ENCODE results near the gene ZBTB5.

Gene ZBTB5

DNA sequence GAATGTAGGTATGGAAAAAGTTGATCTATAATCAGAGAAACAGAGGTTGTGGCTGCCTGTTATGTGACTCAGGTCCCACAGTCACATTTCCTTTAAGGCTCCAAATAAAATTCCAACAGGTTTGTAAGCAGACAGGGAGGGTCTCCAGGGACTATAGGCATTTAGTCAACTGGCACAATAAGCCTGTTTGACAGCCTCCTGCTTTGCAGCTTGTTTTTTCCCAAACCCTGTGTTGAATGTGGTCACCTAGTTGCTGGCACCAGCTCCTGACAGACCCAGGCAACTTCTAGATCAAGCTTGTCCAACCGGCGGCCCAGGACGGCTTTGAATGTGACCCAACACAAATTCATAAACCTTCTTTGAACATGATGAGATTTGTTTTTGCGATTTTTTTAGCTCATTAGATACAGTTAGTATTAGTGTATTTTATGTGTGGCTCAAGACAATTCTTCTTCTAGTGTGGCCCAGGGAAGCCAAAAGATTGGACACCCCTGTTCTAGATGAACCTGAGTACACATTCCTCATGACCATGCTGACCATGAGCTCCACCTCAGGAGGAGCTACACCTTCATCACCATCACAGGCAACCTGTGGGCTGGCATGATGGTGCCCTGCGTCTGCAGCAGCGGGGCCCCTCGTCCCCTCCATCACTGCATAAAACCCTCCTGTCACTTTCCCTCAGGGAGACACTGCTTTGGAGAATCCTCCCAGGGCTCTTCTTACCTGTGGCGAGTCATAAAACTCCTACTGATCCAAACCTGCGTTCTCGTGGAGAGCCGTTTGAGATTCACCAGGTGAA, 58.4 kb downstream of the ZBTB5 start:
- H3K9me3 ChIP-seq (ENCODE audit: insufficient read depth, low read length, severe bottlenecking), result no peaks in the 10 kb centered on the region
- TF ChIP-seq EZH2 (IDR thresholded peaks at IDR 0.05; ENCODE audit: borderline replicate concordance, low read depth, low read length, severe bottlenecking), result no peak
- TF ChIP-seq, protein P1, sequence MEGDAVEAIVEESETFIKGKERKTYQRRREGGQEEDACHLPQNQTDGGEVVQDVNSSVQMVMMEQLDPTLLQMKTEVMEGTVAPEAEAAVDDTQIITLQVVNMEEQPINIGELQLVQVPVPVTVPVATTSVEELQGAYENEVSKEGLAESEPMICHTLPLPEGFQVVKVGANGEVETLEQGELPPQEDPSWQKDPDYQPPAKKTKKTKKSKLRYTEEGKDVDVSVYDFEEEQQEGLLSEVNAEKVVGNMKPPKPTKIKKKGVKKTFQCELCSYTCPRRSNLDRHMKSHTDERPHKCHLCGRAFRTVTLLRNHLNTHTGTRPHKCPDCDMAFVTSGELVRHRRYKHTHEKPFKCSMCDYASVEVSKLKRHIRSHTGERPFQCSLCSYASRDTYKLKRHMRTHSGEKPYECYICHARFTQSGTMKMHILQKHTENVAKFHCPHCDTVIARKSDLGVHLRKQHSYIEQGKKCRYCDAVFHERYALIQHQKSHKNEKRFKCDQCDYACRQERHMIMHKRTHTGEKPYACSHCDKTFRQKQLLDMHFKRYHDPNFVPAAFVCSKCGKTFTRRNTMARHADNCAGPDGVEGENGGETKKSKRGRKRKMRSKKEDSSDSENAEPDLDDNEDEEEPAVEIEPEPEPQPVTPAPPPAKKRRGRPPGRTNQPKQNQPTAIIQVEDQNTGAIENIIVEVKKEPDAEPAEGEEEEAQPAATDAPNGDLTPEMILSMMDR (IDR thresholded peaks at IDR 0.05; ENCODE audit: borderline replicate concordance, extremely low read depth, low read length, poor library complexity, severe bottlenecking), result no peak
- ATAC-seq (ENCODE audit: insufficient read depth, low read depth) (no peak), DNase-seq (no peak)
- H4K20me1 ChIP-seq (ENCODE audit: insufficient read depth, low read length), result no peaks in the 10 kb centered on the region
- no peaks in the 10 kb centered on the region for H3K79me2 ChIP-seq (ENCODE audit: insufficient read depth, low read length)
- H3K4me3 ChIP-seq (ENCODE audit: low read depth in 1 of 2, low read length in 2 of 2), result no peak overlapping the region
- no peaks in the 10 kb centered on the region for H3K36me3 ChIP-seq (ENCODE audit: insufficient read depth, low read length)
- no peaks in the 10 kb centered on the region for H3K27me3 ChIP-seq (ENCODE audit: insufficient read depth, low read length, poor library complexity)
- H3K27ac ChIP-seq (ENCODE audit: low read length), result no peak overlapping the region
- H3K9ac ChIP-seq (ENCODE audit: low read depth, low read length), result no peak overlapping the region
- H2AFZ ChIP-seq (ENCODE audit: low read depth, low read length), result no peak overlapping the region
- no peaks in the 10 kb centered on the region for H3K4me1 ChIP-seq (ENCODE audit: insufficient read depth, low read length)
- no peak overlapping the region for H3K4me2 ChIP-seq (ENCODE audit: insufficient read depth, low read length)

DNA sequence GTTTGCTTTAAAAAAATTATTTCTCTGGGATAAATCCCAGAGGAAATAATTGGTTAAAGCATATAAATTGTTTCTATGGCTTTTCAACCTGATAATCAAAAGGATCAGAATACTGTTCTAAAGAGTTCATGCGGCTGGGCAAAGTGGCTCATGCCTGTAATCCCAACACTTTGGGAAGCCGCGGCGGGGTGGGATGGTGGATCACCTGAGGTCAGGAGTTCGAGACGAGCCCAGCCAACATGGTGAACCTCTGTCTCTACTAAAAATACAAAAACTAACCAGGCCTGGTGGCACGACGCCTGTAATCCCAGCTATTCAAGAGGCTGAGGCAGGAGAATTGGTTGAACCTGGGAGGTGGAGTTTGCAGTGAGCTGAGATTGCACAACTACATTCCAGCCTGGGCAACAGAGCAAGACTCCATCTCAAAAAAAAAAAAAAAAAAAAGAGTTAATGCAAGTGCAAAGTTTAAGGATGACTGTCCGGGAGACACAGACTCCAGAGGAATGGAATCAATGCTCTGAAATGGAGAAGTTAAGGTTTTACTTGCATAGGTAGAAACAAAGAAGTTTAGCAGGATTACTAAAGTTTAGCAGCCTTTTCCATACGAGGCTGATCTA, 59.4 kb downstream of the ZBTB5 start:
- TF ChIP-seq EZH2 (IDR thresholded peaks at IDR 0.05; ENCODE audit: borderline replicate concordance, low read depth, low read length, severe bottlenecking), result no peak
- TF ChIP-seq, protein P1 (IDR thresholded peaks at IDR 0.05; ENCODE audit: borderline replicate concordance, extremely low read depth, low read length, poor library complexity, severe bottlenecking), result no peak
- no peak overlapping the region for H3K27ac ChIP-seq (ENCODE audit: low read length)
- no peaks in the 10 kb centered on the region for H3K9me3 ChIP-seq (ENCODE audit: insufficient read depth, low read length, severe bottlenecking)
- no peaks in the 10 kb centered on the region for H3K27me3 ChIP-seq (ENCODE audit: insufficient read depth, low read length, poor library complexity)
- no peaks in the 10 kb centered on the region for H3K4me1 ChIP-seq (ENCODE audit: insufficient read depth, low read length)
- H2AFZ ChIP-seq (ENCODE audit: low read depth, low read length), result no peak overlapping the region
- no peak overlapping the region for H3K9ac ChIP-seq (ENCODE audit: low read depth, low read length)
- H3K4me3 ChIP-seq (ENCODE audit: low read depth in 1 of 2, low read length in 2 of 2), result no peak overlapping the region
- no peaks in the 10 kb centered on the region for H3K36me3 ChIP-seq (ENCODE audit: insufficient read depth, low read length)
- ATAC-seq (ENCODE audit: insufficient read depth, low read depth) (no peak), DNase-seq (no peak)
- H3K4me2 ChIP-seq (ENCODE audit: insufficient read depth, low read length), result no peak overlapping the region
- H4K20me1 ChIP-seq (ENCODE audit: insufficient read depth, low read length), result no peaks in the 10 kb centered on the region
- H3K79me2 ChIP-seq (ENCODE audit: insufficient read depth, low read length), result no peaks in the 10 kb centered on the region

DNA sequence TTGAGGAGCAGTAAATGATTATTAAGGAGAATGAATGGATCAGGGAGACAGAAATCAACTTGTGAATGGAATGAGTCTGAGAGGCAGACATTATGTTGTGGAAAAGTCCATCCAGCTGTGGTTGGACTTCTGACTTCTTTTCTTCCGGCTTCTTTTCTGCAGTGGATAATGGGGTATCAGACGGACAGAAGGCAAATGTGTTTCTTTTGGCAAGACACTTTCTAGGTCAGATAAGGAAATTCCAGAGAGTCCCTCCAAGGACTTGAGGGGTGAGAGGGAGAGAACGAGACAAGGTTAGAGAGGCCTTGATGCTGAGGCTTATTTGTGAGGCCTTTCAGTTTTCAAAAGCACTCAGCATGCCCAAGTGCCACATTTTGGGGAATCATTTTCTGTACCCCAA, 59.9 kb downstream of the ZBTB5 start:
- no peak overlapping the region for H3K4me2 ChIP-seq (ENCODE audit: insufficient read depth, low read length)
- H3K36me3 ChIP-seq (ENCODE audit: insufficient read depth, low read length), result no peaks in the 10 kb centered on the region
- H3K27me3 ChIP-seq (ENCODE audit: insufficient read depth, low read length, poor library complexity), result no peaks in the 10 kb centered on the region
- no peaks in the 10 kb centered on the region for H3K79me2 ChIP-seq (ENCODE audit: insufficient read depth, low read length)
- no peak overlapping the region for H3K9ac ChIP-seq (ENCODE audit: low read depth, low read length)
- H3K9me3 ChIP-seq (ENCODE audit: insufficient read depth, low read length, severe bottlenecking), result no peaks in the 10 kb centered on the region
- no peak for TF ChIP-seq EZH2 (IDR thresholded peaks at IDR 0.05; ENCODE audit: borderline replicate concordance, low read depth, low read length, severe bottlenecking)
- TF ChIP-seq, protein P1 (IDR thresholded peaks at IDR 0.05; ENCODE audit: borderline replicate concordance, extremely low read depth, low read length, poor library complexity, severe bottlenecking), result no peak
- H4K20me1 ChIP-seq (ENCODE audit: insufficient read depth, low read length), result no peaks in the 10 kb centered on the region
- H3K27ac ChIP-seq (ENCODE audit: low read length), result no peak overlapping the region
- no peak overlapping the region for H2AFZ ChIP-seq (ENCODE audit: low read depth, low read length)
- H3K4me1 ChIP-seq (ENCODE audit: insufficient read depth, low read length), result no peaks in the 10 kb centered on the region
- no peak overlapping the region for H3K4me3 ChIP-seq (ENCODE audit: low read depth in 1 of 2, low read length in 2 of 2)
- DNase-seq, result no peak
- ATAC-seq (ENCODE audit: insufficient read depth, low read depth), result no peak

Measured in DND-41 (cell line).